Measurements from ENCODE around the gene C2CD2.
"Not testable (repeated sequence)": the region's sequence is repeated elsewhere in the genome, so short reads cannot be mapped to it uniquely, and the experiment has no call there.

C2CD2 gene

GRCh38 chr21:41953831-41954653 lies at the start of gene C2CD2:
Gene C2CD2 (minus strand): TSS chr21:41954018. CDS start chr21:41953648, 370 bp downstream.
- DNase-seq = peak; percentile 71

GRCh38 chr21:42003051-42003461 lies 49.2 kb upstream of the C2CD2 start:
- DNase-seq = peak; percentile 22

GRCh38 chr21:42002421-42002958 lies 48.7 kb upstream of the C2CD2 start:
- DNase-seq = no peak

GRCh38 chr21:42001781-42002180 lies 48.0 kb upstream of the C2CD2 start:
- no peak for DNase-seq

- no peak for DNase-seq
Measured at GRCh38 chr21:42000908-42001307, 47.1 kb upstream of the C2CD2 start.

GRCh38 chr21:41997657-41998056 lies 43.8 kb upstream of the C2CD2 start:
- DNase-seq = no peak

- DNase-seq = no peak
Measured at GRCh38 chr21:41995577-41995976, 41.8 kb upstream of the C2CD2 start.

GRCh38 chr21:41994613-41995012 lies 40.8 kb upstream of the C2CD2 start:
- DNase-seq = not testable (repeated sequence)

GRCh38 chr21:41993744-41994143 lies 39.9 kb upstream of the C2CD2 start:
- DNase-seq = no peak

GRCh38 chr21:41992576-41992975 lies 38.8 kb upstream of the C2CD2 start:
- DNase-seq = no peak

GRCh38 chr21:41991659-41992058 lies 37.8 kb upstream of the C2CD2 start:
- DNase-seq = no peak

GRCh38 chr21:41989698-41990097 lies 35.9 kb upstream of the C2CD2 start:
- no peak for DNase-seq

- no peak for DNase-seq
Measured at GRCh38 chr21:41987310-41987709, 33.5 kb upstream of the C2CD2 start.

- DNase-seq = no peak
Measured at GRCh38 chr21:41985662-41986416, 32.0 kb upstream of the C2CD2 start.

- no peak for DNase-seq
Measured at GRCh38 chr21:41983229-41983628, 29.4 kb upstream of the C2CD2 start.

- DNase-seq = no peak
Measured at GRCh38 chr21:41980561-41980960, 26.7 kb upstream of the C2CD2 start.

- no peak for DNase-seq
Measured at GRCh38 chr21:41979751-41980369, 26.0 kb upstream of the C2CD2 start.

- no peak for DNase-seq
Measured at GRCh38 chr21:41979335-41979734, 25.5 kb upstream of the C2CD2 start.

GRCh38 chr21:41977034-41977950 lies 23.5 kb upstream of the C2CD2 start:
- no peak for DNase-seq

GRCh38 chr21:41976611-41977010 lies 22.8 kb upstream of the C2CD2 start:
- no peak for DNase-seq

- DNase-seq = no peak
Measured at GRCh38 chr21:41975391-41976272, 21.8 kb upstream of the C2CD2 start.
